HG03060 (cell line): ENCODE measurements around the gene SPG7.
"Not testable (repeated sequence)": the region's sequence is repeated elsewhere in the genome, so short reads cannot be mapped to it uniquely, and the experiment has no call there.

Experiments used
- ATAC-seq: cut with Tn5 transposase; IDR thresholded peaks from one replicate; pipeline ENCODE4 v1.9.1; 2021; ENCODE audit warnings: low read depth, moderate number of reproducible peaks; ENCODE audit not compliant: unreplicated experiment

The SPG7 gene

GRCh38 chr16:89574681-89575246 lies 66.6 kb downstream of the SPG7 start:
- ATAC-seq: no peak

GRCh38 chr16:89575247-89576152 lies 67.3 kb downstream of the SPG7 start, which contains the start of gene CPNE7:
Gene CPNE7 (plus strand): TSS chr16:89575758. CDS start chr16:89575898, 140 bp downstream.
- no peak for ATAC-seq

- ATAC-seq: no peak
Measured at GRCh38 chr16:89576153-89577054, 68.2 kb downstream of the SPG7 start.

- no peak for ATAC-seq
Measured at GRCh38 chr16:89577055-89577759, 69.0 kb downstream of the SPG7 start.

GRCh38 chr16:89579351-89579750 lies 71.1 kb downstream of the SPG7 start:
- ATAC-seq: no peak

- ATAC-seq: no peak
Measured at GRCh38 chr16:89581045-89581695, 73.0 kb downstream of the SPG7 start.

GRCh38 chr16:89581861-89582563 lies 73.8 kb downstream of the SPG7 start:
- ATAC-seq: no peak

- ATAC-seq: no peak
Measured at GRCh38 chr16:89582614-89583196, 74.5 kb downstream of the SPG7 start.

- ATAC-seq: no peak
Measured at GRCh38 chr16:89583197-89583894, 75.1 kb downstream of the SPG7 start.

GRCh38 chr16:89583895-89584644 lies 75.9 kb downstream of the SPG7 start:
- ATAC-seq: no peak

GRCh38 chr16:89584768-89585549 lies 76.8 kb downstream of the SPG7 start:
- no peak for ATAC-seq

GRCh38 chr16:89586218-89586617 lies 78.0 kb downstream of the SPG7 start:
- ATAC-seq: no peak

GRCh38 chr16:89586853-89587252 lies 78.7 kb downstream of the SPG7 start:
- no peak for ATAC-seq

- not testable (repeated sequence) for ATAC-seq
Measured at GRCh38 chr16:89587676-89588075, 79.5 kb downstream of the SPG7 start.

- ATAC-seq: no peak
Measured at GRCh38 chr16:89588413-89589109, 80.4 kb downstream of the SPG7 start.

GRCh38 chr16:89589241-89589926 lies 81.2 kb downstream of the SPG7 start:
- ATAC-seq: no peak
